ENCODE results near the gene ZNF75A.
"Not testable (repeated sequence)": the region's sequence is repeated elsewhere in the genome, so short reads cannot be mapped to it uniquely, and the experiment has no call there.

Gene ZNF75A

GRCh38 chr16:3305109-3306068 lies at the start of gene ZNF75A, which contains the start of gene TIGD7:
TSS of gene ZNF75A (plus strand) at chr16:3305497. CDS start at chr16:3308429, 2,932 bp downstream.
TSS of gene TIGD7 (minus strand) at chr16:3305430. CDS start at chr16:3300614, 4,816 bp downstream.
- DNase-seq, result peak; percentile 88

- peak; percentile 54 for DNase-seq
These were observed 49.0 kb upstream of the ZNF75A start, which contains the start of gene MEFV for GRCh38 chr16:3256146-3256865. TSS of gene MEFV (minus strand) at chr16:3256633. CDS start at chr16:3256587, 46 bp downstream.

- no peak for DNase-seq
These were observed 48.3 kb upstream of the ZNF75A start for GRCh38 chr16:3256866-3257465.

- peak; percentile 13 for DNase-seq
These were observed 45.5 kb upstream of the ZNF75A start for GRCh38 chr16:3259836-3260235.

- DNase-seq, result no peak
These were observed 42.8 kb upstream of the ZNF75A start for GRCh38 chr16:3262517-3262916.

- peak; percentile 97 for DNase-seq
These were observed 40.9 kb upstream of the ZNF75A start for GRCh38 chr16:3264137-3265036.

GRCh38 chr16:3266873-3267537 lies 38.3 kb upstream of the ZNF75A start:
- no peak for DNase-seq

GRCh38 chr16:3268294-3268693 lies 37.0 kb upstream of the ZNF75A start:
- no peak for DNase-seq

GRCh38 chr16:3270718-3271117 lies 34.6 kb upstream of the ZNF75A start:
- DNase-seq, result not testable (repeated sequence)

GRCh38 chr16:3271281-3271680 lies 34.0 kb upstream of the ZNF75A start:
- not testable (repeated sequence) for DNase-seq

GRCh38 chr16:3274490-3274889 lies 30.8 kb upstream of the ZNF75A start:
- no peak for DNase-seq

GRCh38 chr16:3274947-3275346 lies 30.4 kb upstream of the ZNF75A start:
- DNase-seq, result no peak

- DNase-seq, result no peak
These were observed 28.6 kb upstream of the ZNF75A start for GRCh38 chr16:3276679-3277078.

GRCh38 chr16:3281222-3281820 lies 24.0 kb upstream of the ZNF75A start:
- DNase-seq, result no peak

GRCh38 chr16:3282103-3282729 lies 23.1 kb upstream of the ZNF75A start:
- DNase-seq, result no peak

- peak; percentile 95 for DNase-seq
These were observed 22.4 kb upstream of the ZNF75A start, which contains the start of gene ZNF263 for GRCh38 chr16:3282730-3283542. TSS of gene ZNF263 (plus strand) at chr16:3283491. CDS start at chr16:3283819, 328 bp downstream.

GRCh38 chr16:3283543-3284447 lies 21.5 kb upstream of the ZNF75A start:
- no peak for DNase-seq

GRCh38 chr16:3285131-3285530 lies 20.2 kb upstream of the ZNF75A start:
- no peak for DNase-seq

Data from CD4-positive, alpha-beta T cell treated with Interferon gamma for 1 hour (primary cell).